Ascending aorta (tissue), 2 donors: ENCODE measurements around the gene MRNIP. TPM values are rescaled to one million over a fixed set of nuclear protein-coding genes. Genes with fewer than 3 reads are reported as not detected.

Experiments
- DNase-seq, 2 donors: peaks; one replicate each; pipeline ENCODE4 v3.0.0-alpha.2; 2019; ENCODE audit warnings: low spot score in 2 of 2
- H3K27ac ChIP-seq, 2 donors: fragments of 200-600 bp; sonication (generic); one replicate each; pipeline ENCODE4 v1.5.1; 2016 to 2017; ENCODE audit warnings: mild to moderate bottlenecking in 1 of 2
- H3K27me3 ChIP-seq: fragments of 200-600 bp; sonication (generic); one replicate; pipeline ENCODE4 v1.5.1; 2017
- H3K36me3 ChIP-seq, 2 donors: fragments of 200-600 bp; sonication (generic); one replicate each; pipeline ENCODE4 v1.5.1; 2016
- H3K4me1 ChIP-seq, 2 donors: fragments of 200-600 bp; sonication (generic); one replicate each; pipeline ENCODE4 v1.5.1; 2016 to 2017; ENCODE audit warnings: mild to moderate bottlenecking in 1 of 2
- H3K4me3 ChIP-seq, 2 donors: fragments of 200-600 bp; sonication (generic); one replicate each; pipeline ENCODE4 v1.5.1; 2016 to 2017; ENCODE audit warnings: mild to moderate bottlenecking in 1 of 2
- H3K9me3 ChIP-seq, 2 donors: fragments of 200-600 bp; sonication (generic); one replicate each; pipeline ENCODE4 v1.5.1; 2016
- intact Hi-C: fragments of 100-400 bp; cut with DNase I; formaldehyde crosslinking; loops from one replicate; pipeline ENCODE4 v1.15.1; 2023
- total RNA-seq: library from RNA; depleted of rRNA; stranded (reverse); fragments of >200 nt; gene quantifications from one replicate; pipeline ENCODE4 v1.1.0, GENCODE V29; 2016
- TF ChIP-seq, protein P1 (sequence below), 3 experiments: fragments of 200-600 bp in 2 of 3; fragments of 450-650 bp in 1 of 3; sonication (generic) in 2 of 3; IDR thresholded peaks; one replicate each; pipeline ENCODE4 v1.5.1; 2016 to 2019; ENCODE audit warnings: antibody characterized with exemption in 3 of 3, mild to moderate bottlenecking in 1 of 3, moderate library complexity in 1 of 3

Gene MRNIP
- total RNA-seq, 1 donor from 2014 or later, result 17.3 TPM

GRCh38 chr5:179858241-179858585, 404 bp downstream of the MRNIP start:
- peak overlapping the region; percentile 78 to 86 for H3K27ac ChIP-seq
- H3K27me3 ChIP-seq, result no peaks in the 10 kb centered on the region
- peaks cover 0 to 8% of the 10 kb centered on the region in 2 donors for H3K4me1 ChIP-seq
- peaks cover 6 to 14% of the 10 kb centered on the region in 2 donors for H3K36me3 ChIP-seq
- DNase-seq, result no peak
- peak overlapping the region; percentile 79 to 93 for H3K4me3 ChIP-seq
- no peaks in the 10 kb centered on the region for H3K9me3 ChIP-seq
- TF ChIP-seq, protein P1, sequence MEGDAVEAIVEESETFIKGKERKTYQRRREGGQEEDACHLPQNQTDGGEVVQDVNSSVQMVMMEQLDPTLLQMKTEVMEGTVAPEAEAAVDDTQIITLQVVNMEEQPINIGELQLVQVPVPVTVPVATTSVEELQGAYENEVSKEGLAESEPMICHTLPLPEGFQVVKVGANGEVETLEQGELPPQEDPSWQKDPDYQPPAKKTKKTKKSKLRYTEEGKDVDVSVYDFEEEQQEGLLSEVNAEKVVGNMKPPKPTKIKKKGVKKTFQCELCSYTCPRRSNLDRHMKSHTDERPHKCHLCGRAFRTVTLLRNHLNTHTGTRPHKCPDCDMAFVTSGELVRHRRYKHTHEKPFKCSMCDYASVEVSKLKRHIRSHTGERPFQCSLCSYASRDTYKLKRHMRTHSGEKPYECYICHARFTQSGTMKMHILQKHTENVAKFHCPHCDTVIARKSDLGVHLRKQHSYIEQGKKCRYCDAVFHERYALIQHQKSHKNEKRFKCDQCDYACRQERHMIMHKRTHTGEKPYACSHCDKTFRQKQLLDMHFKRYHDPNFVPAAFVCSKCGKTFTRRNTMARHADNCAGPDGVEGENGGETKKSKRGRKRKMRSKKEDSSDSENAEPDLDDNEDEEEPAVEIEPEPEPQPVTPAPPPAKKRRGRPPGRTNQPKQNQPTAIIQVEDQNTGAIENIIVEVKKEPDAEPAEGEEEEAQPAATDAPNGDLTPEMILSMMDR (IDR thresholded peaks at IDR 0.05), result no peak
- intact Hi-C loops, result loop anchor here (1.0 to 10.0 kb wide), 5 partner anchors 36 to 437 kb away; partner anchors contain the start of genes MAPK9, SQSTM1 and TBC1D9B

DNA sequence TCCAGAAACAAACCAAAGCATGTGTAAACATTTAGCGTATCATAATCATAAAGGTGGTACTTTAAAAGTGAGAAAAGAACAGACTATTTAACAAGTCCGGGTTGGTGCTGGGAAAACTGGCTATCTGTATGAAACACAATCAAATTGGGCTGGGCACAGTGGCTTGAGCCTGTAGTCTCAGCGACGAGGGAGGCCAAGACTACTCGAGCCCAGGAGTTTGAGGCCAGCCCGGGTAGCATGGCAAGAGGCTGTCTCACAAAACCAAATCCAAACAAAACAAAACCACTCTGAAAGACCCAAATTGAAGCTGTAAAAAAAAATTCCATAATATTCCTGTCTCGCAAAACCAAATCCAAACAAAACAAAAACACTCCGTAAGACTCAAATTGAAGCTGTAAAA, 4.3 kb downstream of the MRNIP start:
- peaks cover 0 to 5% of the 10 kb centered on the region in 2 donors for H3K4me1 ChIP-seq
- no peak overlapping the region for H3K4me3 ChIP-seq
- no peaks in the 10 kb centered on the region for H3K27me3 ChIP-seq
- intact Hi-C loops, result loop anchor here (10.0 kb wide), 1 partner anchor 440 kb away; the partner anchor contains the start of gene MAPK9
- peak overlapping the region in 1 of 2 donors; percentile 49 for H3K27ac ChIP-seq
- TF ChIP-seq, protein P1 (IDR thresholded peaks at IDR 0.05), result no peak
- DNase-seq, result no peak
- H3K9me3 ChIP-seq, result no peaks in the 10 kb centered on the region
- H3K36me3 ChIP-seq, result peaks cover 28 to 40% of the 10 kb centered on the region in 2 donors

DNA sequence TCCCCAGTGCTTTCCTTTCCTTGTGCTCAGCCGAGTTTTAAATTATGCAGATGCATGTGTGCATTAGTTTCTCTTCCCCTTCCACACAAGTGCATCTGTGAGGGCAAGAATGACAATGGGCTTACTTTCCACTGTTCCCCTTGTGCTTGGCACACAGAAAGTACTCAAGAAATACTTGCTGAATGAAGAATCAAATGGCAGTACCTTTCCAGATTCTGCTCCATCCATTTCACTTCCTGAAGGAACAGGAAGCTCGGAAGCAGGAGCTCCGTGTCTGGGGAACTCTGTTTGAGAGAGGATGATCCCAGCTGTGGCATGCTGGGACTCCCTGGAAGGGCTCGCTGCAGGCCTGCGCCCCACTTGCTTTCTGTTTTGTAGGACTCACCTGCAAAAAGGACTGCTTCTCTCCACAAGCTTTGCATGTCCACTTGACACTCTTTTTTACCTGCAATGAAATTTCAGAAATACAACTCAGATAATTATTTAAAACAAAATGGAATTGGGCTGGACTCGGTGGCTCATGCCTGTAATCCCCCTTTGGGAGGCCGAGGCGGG, 5.5 kb downstream of the MRNIP start:
- peaks cover 40 to 53% of the 10 kb centered on the region in 2 donors for H3K36me3 ChIP-seq
- no peak for DNase-seq
- TF ChIP-seq, protein P1 (IDR thresholded peaks at IDR 0.05), result no peak
- H3K4me1 ChIP-seq, result peaks cover 0 to 5% of the 10 kb centered on the region in 2 donors
- no peaks in the 10 kb centered on the region for H3K27me3 ChIP-seq
- H3K27ac ChIP-seq, result no peak overlapping the region
- H3K9me3 ChIP-seq, result no peaks in the 10 kb centered on the region
- no peak overlapping the region for H3K4me3 ChIP-seq
- intact Hi-C loops, result loop anchor here (10.0 kb wide), 1 partner anchor 442 kb away; the partner anchor contains the start of gene MAPK9

- intact Hi-C loops, result no loop called here
- Histone ChIP-seq H3K9me3 (peaks cover 5 to 7% of the 10 kb centered on the region in 2 donors), H3K27ac (no peak overlapping the region), H3K36me3 (peaks cover 65 to 90% of the 10 kb centered on the region in 2 donors), H3K4me1 (no peaks in the 10 kb centered on the region), H3K27me3 (no peaks in the 10 kb centered on the region), H3K4me3 (no peak overlapping the region)
- TF ChIP-seq, protein P1 (IDR thresholded peaks at IDR 0.05), result no peak
- DNase-seq, result no peak
These were observed 17.0 kb downstream of the MRNIP start for GRCh38 chr5:179841621-179842020.

DNA sequence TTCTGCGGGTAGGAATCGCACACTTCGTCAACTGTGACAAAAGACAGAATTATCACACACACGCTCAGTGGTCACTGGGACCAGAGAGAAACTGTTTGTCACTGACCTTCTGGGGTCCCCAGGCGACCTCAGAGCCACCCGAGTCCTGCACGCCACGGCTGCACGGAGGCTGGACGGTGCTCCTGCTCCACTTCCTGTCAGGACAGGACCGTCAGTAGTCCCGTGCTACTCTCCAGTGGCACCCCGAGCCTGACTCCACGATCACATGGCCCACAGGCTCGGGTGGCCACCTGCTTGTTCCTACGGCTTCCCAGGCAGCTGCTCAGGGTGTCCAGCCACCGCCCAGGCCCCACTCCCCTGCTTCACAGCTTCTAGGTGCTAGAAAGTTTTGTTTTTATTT, 17.9 kb downstream of the MRNIP start:
- no peak overlapping the region for H3K27ac ChIP-seq
- intact Hi-C loops, result no loop called here
- TF ChIP-seq, protein P1 (IDR thresholded peaks at IDR 0.05), result no peak
- H3K27me3 ChIP-seq, result no peaks in the 10 kb centered on the region
- no peak for DNase-seq
- no peak overlapping the region for H3K4me3 ChIP-seq
- no peaks in the 10 kb centered on the region for H3K4me1 ChIP-seq
- H3K9me3 ChIP-seq, result peaks cover 5 to 7% of the 10 kb centered on the region in 2 donors
- H3K36me3 ChIP-seq, result peaks cover 64 to 90% of the 10 kb centered on the region in 2 donors
